Kidney (tissue), 14 donors: Measurements from ENCODE around the gene UBAC2. TPM values are rescaled to one million over a fixed set of nuclear protein-coding genes. Genes with fewer than 3 reads are reported as not detected.

Experiments used
- DNase-seq, 5 donors: peaks; one replicate each; pipeline ENCODE4 v3.0.0-alpha.2; 2013 to 2020
- FAIRE-seq: peaks from 2 replicates; lab custom pipeline; 2012; peaks lifted over from hg19 to GRCh38; lab: Jason Lieb, UNC
- H3K27ac ChIP-seq, 2 donors: one replicate each; pipeline ENCODE4 v1.7.0; 2013; ENCODE audit warnings: low read depth in 2 of 2, low read length in 2 of 2, inconsistent platforms in 1 of 2
- H3K27me3 ChIP-seq: one replicate; pipeline ENCODE4 v1.7.1; 2013; ENCODE audit warnings: low read length, inconsistent platforms; ENCODE audit not compliant: control insufficient read depth, insufficient read depth
- H3K36me3 ChIP-seq, 3 donors: one replicate each; pipeline versions ENCODE4 v1.7.0 to v1.7.1; 2013; ENCODE audit warnings: low read length in 3 of 3, control low read depth in 1 of 3, inconsistent platforms in 1 of 3; ENCODE audit not compliant: insufficient read depth in 3 of 3, control insufficient read depth in 2 of 3
- H3K4me1 ChIP-seq, 3 donors: one replicate each; pipeline versions ENCODE4 v1.7.0 to v1.7.1; 2013; ENCODE audit warnings: low read length in 3 of 3, inconsistent platforms in 1 of 3, low read depth in 1 of 3; ENCODE audit not compliant: control insufficient read depth in 2 of 3, insufficient read depth in 2 of 3
- H3K4me3 ChIP-seq, 3 donors: one replicate each; pipeline versions ENCODE4 v1.7.0 to v1.8.1; 2013; ENCODE audit warnings: low read length in 3 of 3, control low read depth in 1 of 3, inconsistent platforms in 1 of 3
- H3K9ac ChIP-seq, 3 donors: one replicate each; pipeline versions ENCODE4 v1.7.0 to v1.7.1; 2013; ENCODE audit warnings: low read length in 3 of 3, control low read depth in 1 of 3, inconsistent platforms in 1 of 3
- H3K9me3 ChIP-seq, 3 donors: one replicate each; pipeline versions ENCODE4 v1.7.0 to v1.7.1; 2013; ENCODE audit warnings: low read length in 3 of 3, control low read depth in 1 of 3, inconsistent platforms in 1 of 3; ENCODE audit not compliant: control insufficient read depth in 2 of 3, insufficient read depth in 1 of 3
- intact Hi-C: fragments of 100-400 bp; cut with DNase I; formaldehyde crosslinking; loops from one replicate; pipeline ENCODE4 v1.11.1; 2022
- polyA plus RNA-seq: library from polyadenylated mRNA; stranded (reverse); fragments of 350-450 nt; fragmentation: Illumina TruSeq; extraction: RNeasy Lipid Tissue Mini Kit (QIAGEN cat#74804); gene quantifications from one replicate; pipeline ENCODE4 v1.2.3, GENCODE V29; 2014; ENCODE audit warnings: low read depth, low replicate concordance; ENCODE audit not compliant: insufficient read depth
- total RNA-seq: library from RNA; stranded (reverse); fragmentation: NEBNext Ultra II Directional; extraction: Animal tissue kit (Norgen Biotek cat#: 25700); gene quantifications from one replicate; pipeline ENCODE4 v1.2.1, GENCODE V29; 2021
- TF ChIP-seq, protein P1 (sequence below): IDR thresholded peaks from 3 replicates; pipeline ENCODE4 v1.5.1; 2012; ENCODE audit warnings: mild to moderate bottlenecking, moderate library complexity, borderline replicate concordance; ENCODE audit not compliant: insufficient read depth; ENCODE audit errors: extremely low read depth
- donor health status: control.
- donor health status: control.
- donor health status: control.
- donor health status: control.
- donor health status: control.
- donor health status: DM: yes; HTN: yes; CAD: no.
- donor health status: Normal renal cell carcinoma (clear cell type).

The UBAC2 gene
- total and polyA plus RNA-seq, 2 donors from 2014 or later, result 61.8 to 77.5 TPM

DNA sequence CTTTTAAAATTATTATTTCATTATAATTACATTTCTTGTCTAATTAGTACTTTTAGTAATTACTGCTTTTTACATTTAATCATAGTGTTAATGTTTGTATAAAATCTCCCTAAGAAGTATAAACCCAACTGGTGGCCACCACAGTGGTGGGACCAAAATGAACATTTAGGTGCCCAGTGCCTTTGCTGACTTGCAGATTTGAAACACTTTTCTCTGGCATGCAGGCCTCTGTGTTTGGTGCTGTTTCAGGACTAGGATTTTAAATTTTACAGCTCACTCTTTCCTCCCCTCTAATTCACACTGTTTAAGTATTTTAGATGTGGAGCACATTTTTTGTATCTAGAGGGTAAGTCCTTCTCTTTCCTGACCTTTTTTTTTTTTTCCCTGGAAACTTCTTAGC lies 17.5 kb downstream of the UBAC2 start:
- intact Hi-C loops, result no loop called here
- H3K27me3 ChIP-seq, result no peaks in the 10 kb centered on the region
- H3K36me3 ChIP-seq, result no peaks in the 10 kb centered on the region
- DNase-seq (no peak), FAIRE-seq (no peak)
- H3K4me3 ChIP-seq, result no peak overlapping the region
- H3K9ac ChIP-seq, result no peak overlapping the region
- TF ChIP-seq, protein P1, sequence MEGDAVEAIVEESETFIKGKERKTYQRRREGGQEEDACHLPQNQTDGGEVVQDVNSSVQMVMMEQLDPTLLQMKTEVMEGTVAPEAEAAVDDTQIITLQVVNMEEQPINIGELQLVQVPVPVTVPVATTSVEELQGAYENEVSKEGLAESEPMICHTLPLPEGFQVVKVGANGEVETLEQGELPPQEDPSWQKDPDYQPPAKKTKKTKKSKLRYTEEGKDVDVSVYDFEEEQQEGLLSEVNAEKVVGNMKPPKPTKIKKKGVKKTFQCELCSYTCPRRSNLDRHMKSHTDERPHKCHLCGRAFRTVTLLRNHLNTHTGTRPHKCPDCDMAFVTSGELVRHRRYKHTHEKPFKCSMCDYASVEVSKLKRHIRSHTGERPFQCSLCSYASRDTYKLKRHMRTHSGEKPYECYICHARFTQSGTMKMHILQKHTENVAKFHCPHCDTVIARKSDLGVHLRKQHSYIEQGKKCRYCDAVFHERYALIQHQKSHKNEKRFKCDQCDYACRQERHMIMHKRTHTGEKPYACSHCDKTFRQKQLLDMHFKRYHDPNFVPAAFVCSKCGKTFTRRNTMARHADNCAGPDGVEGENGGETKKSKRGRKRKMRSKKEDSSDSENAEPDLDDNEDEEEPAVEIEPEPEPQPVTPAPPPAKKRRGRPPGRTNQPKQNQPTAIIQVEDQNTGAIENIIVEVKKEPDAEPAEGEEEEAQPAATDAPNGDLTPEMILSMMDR, result no peak
- peaks cover 0 to 8% (median 0%) of the 10 kb centered on the region in 3 donors for H3K4me1 ChIP-seq
- H3K9me3 ChIP-seq, result peaks cover 0 to 3% (median 0%) of the 10 kb centered on the region in 3 donors
- H3K27ac ChIP-seq, result no peak overlapping the region

DNA sequence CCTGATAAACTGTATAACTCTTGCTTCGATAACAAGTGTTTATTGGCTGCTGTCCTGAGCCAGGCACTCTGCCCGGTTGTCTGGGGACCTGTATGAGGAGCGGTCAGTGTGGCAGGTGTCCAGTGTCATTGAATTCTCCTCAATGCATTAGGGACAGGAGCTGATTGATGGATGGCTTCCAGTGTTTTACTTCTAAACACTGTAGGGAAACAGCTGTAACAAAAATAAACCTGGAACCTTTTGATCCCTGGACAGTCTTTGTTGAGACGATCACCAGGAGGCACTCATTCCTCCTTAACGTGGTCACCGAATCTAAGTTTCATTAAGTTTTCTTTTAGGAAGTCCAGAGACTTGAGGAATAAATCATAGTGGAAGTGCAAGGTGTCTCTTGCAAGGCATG lies 17.9 kb downstream of the UBAC2 start:
- intact Hi-C loops, result no loop called here
- Histone ChIP-seq H3K4me1 (peaks cover 0 to 8% (median 0%) of the 10 kb centered on the region in 3 donors), H3K4me3 (no peak overlapping the region), H3K9me3 (peaks cover 0 to 3% (median 0%) of the 10 kb centered on the region in 3 donors), H3K9ac (no peak overlapping the region), H3K36me3 (no peaks in the 10 kb centered on the region), H3K27me3 (no peaks in the 10 kb centered on the region), H3K27ac (no peak overlapping the region)
- TF ChIP-seq, protein P1, result no peak
- FAIRE-seq, result no peak
- peak in 3 of 5 donors; percentile 45 to 65 (median 57) for DNase-seq

DNA sequence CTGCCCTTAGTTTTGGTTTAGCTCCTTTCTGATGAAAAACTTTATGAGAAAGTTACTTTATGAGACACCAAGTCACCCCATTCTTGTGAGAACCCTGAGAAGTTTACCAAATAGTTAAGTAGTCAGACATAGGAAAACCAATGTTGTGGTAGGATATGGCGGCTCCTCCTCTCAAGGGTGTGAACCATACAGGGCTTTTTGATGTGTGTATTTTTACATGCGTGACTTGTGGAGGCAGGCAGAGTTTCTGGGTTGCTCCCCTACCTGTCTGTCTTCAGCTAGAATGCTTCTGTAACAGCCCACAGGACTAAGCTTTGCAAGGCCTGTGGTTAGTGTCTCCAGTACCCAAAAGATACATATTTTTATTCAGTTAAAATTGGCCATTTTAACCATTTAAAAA lies 18.3 kb downstream of the UBAC2 start:
- no peak overlapping the region for H3K4me3 ChIP-seq
- H3K9ac ChIP-seq, result no peak overlapping the region
- peaks cover 0 to 3% (median 0%) of the 10 kb centered on the region in 3 donors for H3K9me3 ChIP-seq
- FAIRE-seq, result no peak
- peaks cover 0 to 10% (median 0%) of the 10 kb centered on the region in 3 donors for H3K4me1 ChIP-seq
- H3K36me3 ChIP-seq, result no peaks in the 10 kb centered on the region
- H3K27me3 ChIP-seq, result no peaks in the 10 kb centered on the region
- TF ChIP-seq, protein P1, result no peak
- no peak overlapping the region for H3K27ac ChIP-seq
- intact Hi-C loops, result no loop called here
- no peak for DNase-seq
